Measurements from ENCODE around the gene UBE2E2.

The UBE2E2 gene

GRCh38 chr3:23580096-23580713 is 377.1 kb downstream of the UBE2E2 start:
- no peak overlapping the region for H3K4me3 ChIP-seq (ENCODE audit: low read depth, low read length)

GRCh38 chr3:23583980-23584740 is 381.0 kb downstream of the UBE2E2 start:
- TF ChIP-seq CTCF (IDR thresholded peaks at IDR 0.05; ENCODE audit: borderline replicate concordance, insufficient read depth, low read depth, low read length), result no peak
- no peak overlapping the region for H3K4me3 ChIP-seq (ENCODE audit: low read depth, low read length)

More at GRCh38 chr3:23580096-23580713, 377.1 kb downstream of the UBE2E2 start:
- TF ChIP-seq CTCF (IDR thresholded peaks at IDR 0.05; ENCODE audit: borderline replicate concordance, insufficient read depth, low read depth, low read length), result no peak

- TF ChIP-seq CTCF (IDR thresholded peaks at IDR 0.05; ENCODE audit: borderline replicate concordance, insufficient read depth, low read depth, low read length), result no peak
- H3K4me3 ChIP-seq (ENCODE audit: low read depth, low read length), result no peak overlapping the region
Observed at GRCh38 chr3:23587513-23587912, 384.4 kb downstream of the UBE2E2 start.

- TF ChIP-seq CTCF (IDR thresholded peaks at IDR 0.05; ENCODE audit: borderline replicate concordance, insufficient read depth, low read depth, low read length), result no peak
- no peak overlapping the region for H3K4me3 ChIP-seq (ENCODE audit: low read depth, low read length)
Observed at GRCh38 chr3:23588547-23588946, 385.4 kb downstream of the UBE2E2 start.

GRCh38 chr3:23589602-23590001 is 386.5 kb downstream of the UBE2E2 start:
- H3K4me3 ChIP-seq (ENCODE audit: low read depth, low read length), result no peak overlapping the region
- no peak for TF ChIP-seq CTCF (IDR thresholded peaks at IDR 0.05; ENCODE audit: borderline replicate concordance, insufficient read depth, low read depth, low read length)

- no peak overlapping the region for H3K4me3 ChIP-seq (ENCODE audit: low read depth, low read length)
- TF ChIP-seq CTCF (IDR thresholded peaks at IDR 0.05; ENCODE audit: borderline replicate concordance, insufficient read depth, low read depth, low read length), result no peak
Observed at GRCh38 chr3:23590424-23591273, 387.5 kb downstream of the UBE2E2 start.
